GM12872 (cell line): ENCODE data around the gene GRID1.

Experiments used
- TF ChIP-seq, protein P1 (sequence below): IDR thresholded peaks from 3 replicates; pipeline ENCODE4 v1.5.1; 2011; ENCODE audit warnings: low read depth, mild to moderate bottlenecking, low read length, moderate library complexity; ENCODE audit not compliant: insufficient read depth

Gene GRID1

DNA sequence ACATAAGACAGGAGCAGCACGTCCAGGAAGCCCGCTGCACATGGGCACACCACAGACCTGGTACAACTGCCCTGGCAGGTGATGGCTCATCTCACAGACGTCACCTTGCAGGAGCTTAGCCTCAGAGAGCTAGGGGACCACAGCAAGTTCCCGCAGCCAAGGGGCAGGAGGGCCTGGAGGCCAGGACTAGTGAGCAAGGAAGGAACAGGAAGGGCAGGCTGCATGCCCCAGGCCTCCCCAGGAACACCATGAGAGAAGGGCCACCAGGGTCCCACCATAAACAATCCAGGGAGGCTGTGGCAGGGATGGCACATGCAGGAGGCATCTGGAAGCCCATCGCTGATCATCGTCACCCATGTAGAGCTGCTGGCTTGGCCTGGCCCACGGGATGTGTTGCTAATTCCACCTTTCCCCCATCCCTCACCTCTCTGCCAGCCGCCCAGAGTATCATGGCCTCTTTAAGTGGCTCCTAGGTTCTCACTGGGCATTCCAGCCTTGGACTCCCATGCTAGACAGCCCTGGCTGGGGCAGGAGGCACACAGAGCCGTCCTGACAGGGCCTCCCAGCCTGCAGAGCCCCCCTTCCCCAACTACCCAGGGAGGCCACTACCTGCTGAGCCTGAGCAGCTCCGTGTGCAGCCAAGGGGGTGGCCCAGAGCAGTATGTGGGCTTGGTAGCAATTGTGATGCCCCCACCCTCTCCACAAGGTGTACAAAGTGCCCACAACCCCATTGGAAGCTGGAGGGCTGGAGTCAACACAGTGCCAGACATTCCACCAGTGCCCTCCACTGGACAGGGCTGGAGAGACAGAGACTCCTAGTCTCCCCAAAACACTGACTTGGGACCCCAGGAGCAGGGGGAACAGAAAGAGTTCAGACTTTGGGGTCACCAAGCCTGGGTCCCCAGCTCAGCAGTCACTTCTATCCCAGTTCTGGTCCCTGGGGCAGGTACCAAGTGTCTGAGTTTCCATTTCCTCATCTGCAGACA lies 35.5 kb downstream of the GRID1 start:
- TF ChIP-seq, protein P1, sequence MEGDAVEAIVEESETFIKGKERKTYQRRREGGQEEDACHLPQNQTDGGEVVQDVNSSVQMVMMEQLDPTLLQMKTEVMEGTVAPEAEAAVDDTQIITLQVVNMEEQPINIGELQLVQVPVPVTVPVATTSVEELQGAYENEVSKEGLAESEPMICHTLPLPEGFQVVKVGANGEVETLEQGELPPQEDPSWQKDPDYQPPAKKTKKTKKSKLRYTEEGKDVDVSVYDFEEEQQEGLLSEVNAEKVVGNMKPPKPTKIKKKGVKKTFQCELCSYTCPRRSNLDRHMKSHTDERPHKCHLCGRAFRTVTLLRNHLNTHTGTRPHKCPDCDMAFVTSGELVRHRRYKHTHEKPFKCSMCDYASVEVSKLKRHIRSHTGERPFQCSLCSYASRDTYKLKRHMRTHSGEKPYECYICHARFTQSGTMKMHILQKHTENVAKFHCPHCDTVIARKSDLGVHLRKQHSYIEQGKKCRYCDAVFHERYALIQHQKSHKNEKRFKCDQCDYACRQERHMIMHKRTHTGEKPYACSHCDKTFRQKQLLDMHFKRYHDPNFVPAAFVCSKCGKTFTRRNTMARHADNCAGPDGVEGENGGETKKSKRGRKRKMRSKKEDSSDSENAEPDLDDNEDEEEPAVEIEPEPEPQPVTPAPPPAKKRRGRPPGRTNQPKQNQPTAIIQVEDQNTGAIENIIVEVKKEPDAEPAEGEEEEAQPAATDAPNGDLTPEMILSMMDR = 0 out of 3 replicates have a peak, but pooled peaks have one; percentile 15

- TF ChIP-seq, protein P1 = no peak
Observed at GRCh38 chr10:86329896-86330680, 36.5 kb downstream of the GRID1 start.

- TF ChIP-seq, protein P1 = 0 out of 3 replicates have a peak, but pooled peaks have one; percentile 24
Observed at GRCh38 chr10:86329093-86329710, 37.4 kb downstream of the GRID1 start.

DNA sequence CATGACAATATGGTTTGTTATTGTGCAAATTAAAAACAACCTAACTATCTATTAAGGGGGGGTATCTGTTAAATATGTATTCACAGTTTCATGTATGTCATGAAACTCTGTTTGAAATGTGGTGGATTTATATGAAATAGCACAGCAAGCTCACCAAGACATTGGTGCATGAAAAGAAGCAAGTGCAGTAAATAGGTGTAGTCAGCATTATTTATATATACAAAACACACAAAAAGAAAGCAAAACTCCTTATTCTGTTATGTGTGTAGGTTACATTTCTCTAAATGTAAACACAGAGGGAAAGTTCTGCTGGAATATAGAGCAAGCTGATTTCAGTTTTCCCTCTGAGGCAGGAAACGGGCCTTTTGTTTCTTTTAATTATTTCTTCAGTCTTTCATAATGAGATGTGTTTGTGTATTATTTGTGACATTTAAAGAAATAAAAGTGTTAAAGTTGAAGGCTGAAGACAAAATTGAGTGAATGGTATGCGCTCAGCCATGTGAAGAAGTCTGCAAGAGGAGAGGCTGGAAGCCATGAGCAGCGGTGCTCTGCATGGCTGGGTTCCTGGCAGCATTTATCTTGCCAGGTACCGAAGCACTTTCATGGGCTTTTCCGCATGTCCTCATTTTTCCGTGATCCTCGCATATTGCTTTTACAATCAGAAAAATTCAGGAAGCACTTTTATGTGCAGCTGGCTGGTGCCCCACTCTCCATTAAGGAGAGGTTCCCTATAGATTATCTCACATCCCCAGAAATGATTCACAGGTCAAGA lies 38.5 kb downstream of the GRID1 start:
- TF ChIP-seq, protein P1 = no peak

DNA sequence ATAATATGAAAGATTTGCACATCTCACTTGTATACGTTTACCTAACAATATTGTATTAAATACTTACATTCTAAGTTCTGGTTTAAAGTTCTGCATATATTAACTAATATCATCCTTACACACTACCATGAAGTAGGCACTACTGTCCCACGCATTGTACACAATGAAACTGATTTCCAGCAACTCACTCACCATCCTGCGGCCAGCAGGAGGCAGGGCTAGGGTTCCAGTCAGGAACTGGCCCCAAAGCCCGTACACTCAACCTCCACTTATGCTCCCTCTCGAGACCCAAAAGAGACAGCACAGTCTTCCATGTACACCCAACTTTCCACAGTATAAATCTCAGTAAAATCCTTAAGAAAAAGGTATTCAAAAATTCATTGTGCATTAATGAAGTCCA lies 41.4 kb downstream of the GRID1 start:
- TF ChIP-seq, protein P1 = no peak

DNA sequence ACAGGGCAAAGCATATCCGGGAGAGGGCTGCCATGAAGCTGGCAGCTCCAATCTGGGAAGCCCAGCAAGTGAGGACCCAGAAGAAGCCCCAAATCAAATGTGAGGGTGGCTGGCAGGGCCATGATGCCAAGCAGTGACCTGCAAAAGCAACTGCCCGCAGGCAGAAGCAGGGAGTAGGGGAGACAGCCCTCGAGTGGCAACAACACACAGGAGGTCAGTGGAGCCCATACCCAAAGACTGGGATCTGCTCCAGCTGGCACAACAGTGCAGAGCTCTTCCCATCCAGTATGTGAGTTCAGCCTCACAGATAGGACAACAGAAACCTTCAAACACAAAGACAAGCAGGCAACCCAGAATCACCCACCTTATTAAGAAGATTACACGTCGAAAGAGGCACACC lies 45.0 kb downstream of the GRID1 start:
- TF ChIP-seq, protein P1 = no peak
